A673 (cell line): Measurements from ENCODE around the gene HK3. TPM values are rescaled to one million over a fixed set of nuclear protein-coding genes. Genes with fewer than 3 reads are reported as not detected.

Experiments
- BruUV-seq: library from RNA; stranded (reverse); fragments of 400-500 nt; replicated peaks from 2 replicates; lab custom pipeline; 2021; lab: Mats Ljungman, UMichigan
- CTCF ChIA-PET: fragments of 300-600 bp; sonication (Branson Sonifier 250); formaldehyde crosslinking; loops from one replicate; lab custom pipeline; 2022; ENCODE audit warnings: antibody characterized with exemption; lab: Charles Lee
- POLR2A ChIA-PET: fragments of 300-600 bp; sonication (Branson Sonifier 250); formaldehyde crosslinking; loops from one replicate; lab custom pipeline; 2022; ENCODE audit warnings: antibody characterized with exemption; ENCODE audit not compliant: low non-redundant PET; lab: Charles Lee
- DNase-seq: peaks from one replicate; pipeline ENCODE4 v3.0.0-alpha.2; 2015; ENCODE audit warnings: low spot score
- H3K27ac ChIP-seq: fragments of 200-600 bp; sonication (generic); 2 replicates; pipeline ENCODE4 v1.5.1; 2016; ENCODE audit warnings: mixed run types, low read depth, mild to moderate bottlenecking, mixed read lengths, antibody characterized with exemption, low read length; ENCODE audit not compliant: poor library complexity, severe bottlenecking
- H3K27me3 ChIP-seq: fragments of 200-600 bp; sonication (generic); replicated peaks from 2 replicates; pipeline ENCODE4 v1.6.1; 2017; ENCODE audit warnings: mixed run types, low read depth, mild to moderate bottlenecking, mixed read lengths, antibody characterized with exemption, low read length; ENCODE audit not compliant: insufficient read depth, poor library complexity
- H3K36me3 ChIP-seq: fragments of 200-600 bp; sonication (generic); 2 replicates; pipeline ENCODE4 v1.6.1; 2016; ENCODE audit warnings: mixed run types, mild to moderate bottlenecking, mixed read lengths, antibody characterized with exemption, low read length; ENCODE audit not compliant: insufficient read depth, poor library complexity, severe bottlenecking
- H3K4me1 ChIP-seq: fragments of 200-600 bp; sonication (generic); 2 replicates; pipeline ENCODE4 v1.6.1; 2017; ENCODE audit warnings: mixed run types, mild to moderate bottlenecking, mixed read lengths, antibody characterized with exemption, low read length; ENCODE audit not compliant: insufficient read depth, poor library complexity, severe bottlenecking
- H3K4me3 ChIP-seq: fragments of 200-600 bp; sonication (generic); 2 replicates; pipeline ENCODE4 v1.5.1; 2016; ENCODE audit warnings: low read depth, mixed run types, mild to moderate bottlenecking, mixed read lengths, low read length; ENCODE audit not compliant: poor library complexity, severe bottlenecking
- H3K9me3 ChIP-seq: fragments of 200-600 bp; sonication (generic); 2 replicates; pipeline ENCODE4 v1.6.1; 2016; ENCODE audit warnings: mixed run types, low read depth, mild to moderate bottlenecking, mixed read lengths, antibody characterized with exemption, low read length; ENCODE audit not compliant: poor library complexity, severe bottlenecking
- EZH2 ChIP-seq: fragments of 200-600 bp; sonication (generic); IDR thresholded peaks from 2 replicates; pipeline ENCODE4 v1.6.1; 2017; ENCODE audit warnings: borderline replicate concordance, low read depth, mild to moderate bottlenecking, mixed read lengths, antibody characterized with exemption, low read length; ENCODE audit not compliant: poor library complexity, severe bottlenecking
- intact Hi-C: fragments of 100-400 bp; cut with micrococcal nuclease; formaldehyde crosslinking; loops from one replicate; pipeline ENCODE4 v1.10.0; 2022; ENCODE audit not compliant: unreplicated experiment
- total RNA-seq: library from RNA; stranded (reverse); gene quantifications from 2 replicates; pipeline ENCODE4 v1.2.3, GENCODE V29; 2021
- TF ChIP-seq, protein P1 (sequence below): fragments of 300-800, 200-600 bp; sonication (generic); conservative IDR thresholded peaks from 2 replicates; pipeline ENCODE4 v1.5.1; 2017; ENCODE audit warnings: low read depth, mild to moderate bottlenecking, antibody characterized with exemption, low read length, moderate library complexity, mixed read lengths

The HK3 gene
- total RNA-seq, 1 experiment from 2014 or later: 0.84 TPM

DNA sequence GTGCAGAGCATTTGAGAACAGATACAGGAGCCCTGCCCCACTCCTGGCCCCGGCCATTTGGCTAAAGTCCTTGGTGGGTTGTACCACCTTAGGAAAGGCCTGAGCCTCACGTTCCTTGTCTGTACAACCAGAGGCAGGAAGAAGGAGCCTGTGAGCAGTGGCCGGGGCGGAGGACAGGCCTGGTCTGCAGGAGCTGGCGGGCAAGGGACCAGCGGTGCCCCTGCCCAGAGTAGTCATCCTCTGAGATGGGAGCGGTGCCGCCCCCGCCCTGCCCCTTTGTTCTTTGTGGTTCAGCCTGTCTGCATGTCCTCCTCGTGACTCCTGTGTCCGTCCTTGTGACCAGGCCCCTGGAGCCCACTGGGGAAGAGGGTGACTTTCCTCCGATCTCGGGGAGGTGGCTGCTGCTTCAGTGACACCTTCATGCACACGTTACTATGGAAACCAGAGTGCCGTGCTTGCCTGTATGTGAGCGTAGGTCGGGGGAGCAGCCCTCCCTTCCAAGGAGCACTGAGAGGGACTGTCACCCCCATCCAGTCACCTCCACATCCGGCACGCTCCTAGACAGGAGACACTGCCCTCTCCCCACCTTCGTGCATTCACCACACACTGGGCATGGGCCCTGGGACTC is 45.9 kb downstream of the HK3 start:
- POLR2A ChIA-PET: no interaction called here
- H3K36me3 ChIP-seq: no peaks in the 10 kb centered on the region
- H3K27ac ChIP-seq: no peak overlapping the region
- TF ChIP-seq, protein P1, sequence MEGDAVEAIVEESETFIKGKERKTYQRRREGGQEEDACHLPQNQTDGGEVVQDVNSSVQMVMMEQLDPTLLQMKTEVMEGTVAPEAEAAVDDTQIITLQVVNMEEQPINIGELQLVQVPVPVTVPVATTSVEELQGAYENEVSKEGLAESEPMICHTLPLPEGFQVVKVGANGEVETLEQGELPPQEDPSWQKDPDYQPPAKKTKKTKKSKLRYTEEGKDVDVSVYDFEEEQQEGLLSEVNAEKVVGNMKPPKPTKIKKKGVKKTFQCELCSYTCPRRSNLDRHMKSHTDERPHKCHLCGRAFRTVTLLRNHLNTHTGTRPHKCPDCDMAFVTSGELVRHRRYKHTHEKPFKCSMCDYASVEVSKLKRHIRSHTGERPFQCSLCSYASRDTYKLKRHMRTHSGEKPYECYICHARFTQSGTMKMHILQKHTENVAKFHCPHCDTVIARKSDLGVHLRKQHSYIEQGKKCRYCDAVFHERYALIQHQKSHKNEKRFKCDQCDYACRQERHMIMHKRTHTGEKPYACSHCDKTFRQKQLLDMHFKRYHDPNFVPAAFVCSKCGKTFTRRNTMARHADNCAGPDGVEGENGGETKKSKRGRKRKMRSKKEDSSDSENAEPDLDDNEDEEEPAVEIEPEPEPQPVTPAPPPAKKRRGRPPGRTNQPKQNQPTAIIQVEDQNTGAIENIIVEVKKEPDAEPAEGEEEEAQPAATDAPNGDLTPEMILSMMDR: no peak
- no peak for TF ChIP-seq EZH2
- BruUV-seq: no TSS peak
- no peaks in the 10 kb centered on the region for H3K4me1 ChIP-seq
- CTCF ChIA-PET: no interaction called here
- no peak overlapping the region for H3K4me3 ChIP-seq
- no peak for DNase-seq
- H3K27me3 ChIP-seq: no peaks in the 10 kb centered on the region
- H3K9me3 ChIP-seq: no peaks in the 10 kb centered on the region
- intact Hi-C loops: no loop called here

DNA sequence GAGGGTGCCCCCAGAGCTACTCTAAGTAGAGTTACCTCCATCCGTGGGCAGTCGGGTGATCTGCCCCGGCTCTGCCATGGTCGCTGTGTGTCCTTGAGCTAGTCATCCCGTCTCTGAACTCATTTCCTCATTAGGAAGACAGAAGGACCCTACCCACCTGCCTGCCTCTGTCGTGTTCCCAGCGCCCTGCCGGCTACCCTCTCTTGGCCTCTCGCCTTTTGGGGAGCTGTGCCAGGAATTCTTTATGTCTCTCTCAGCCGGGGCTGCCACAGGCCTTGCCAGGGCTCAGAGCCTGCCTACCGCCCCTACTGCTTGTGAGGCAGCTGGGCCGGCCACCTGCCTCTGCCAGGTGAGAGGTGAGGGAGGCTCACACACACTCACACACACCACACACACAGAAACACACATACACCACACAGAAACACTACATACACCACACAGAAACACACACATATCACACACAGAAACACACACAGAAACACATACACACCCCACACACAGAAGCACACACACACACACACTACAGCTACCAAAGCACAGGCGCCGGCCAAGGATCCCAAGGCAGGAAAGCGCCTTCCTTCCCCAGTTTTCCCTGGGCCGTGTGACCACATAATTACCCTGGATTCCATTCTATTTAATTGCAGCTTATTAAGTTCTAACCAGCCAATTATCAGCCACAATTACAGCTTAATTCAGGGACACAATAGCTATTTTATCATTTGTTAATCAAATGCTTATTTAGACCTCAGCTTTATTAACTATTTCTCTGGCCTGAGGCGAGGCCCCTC is 47.1 kb downstream of the HK3 start:
- no peaks in the 10 kb centered on the region for H3K36me3 ChIP-seq
- ChIA-PET CTCF (interaction anchor here (0.6 kb wide), 1 partner anchor 162 kb away, joined by 14 read pairs; no protein-coding TSS in a partner anchor), POLR2A (no interaction called here)
- no peaks in the 10 kb centered on the region for H3K4me1 ChIP-seq
- no peak overlapping the region for H3K4me3 ChIP-seq
- no TSS peak for BruUV-seq
- no peaks in the 10 kb centered on the region for H3K9me3 ChIP-seq
- intact Hi-C loops: no loop called here
- no peak overlapping the region for H3K27ac ChIP-seq
- DNase-seq: no peak
- TF ChIP-seq EZH2: no peak
- TF ChIP-seq, protein P1: no peak
- H3K27me3 ChIP-seq: no peaks in the 10 kb centered on the region

- ChIA-PET CTCF (no interaction called here), POLR2A (no interaction called here)
- no peak for TF ChIP-seq EZH2
- TF ChIP-seq, protein P1: no peak
- Histone ChIP-seq H3K27ac (no peak overlapping the region), H3K9me3 (no peaks in the 10 kb centered on the region), H3K27me3 (no peaks in the 10 kb centered on the region), H3K4me3 (no peak overlapping the region), H3K4me1 (no peaks in the 10 kb centered on the region), H3K36me3 (no peaks in the 10 kb centered on the region)
- no peak for DNase-seq
- intact Hi-C loops: no loop called here
- no TSS peak for BruUV-seq
These were observed 47.8 kb downstream of the HK3 start for GRCh38 chr5:176851380-176851779.
